Measurements from ENCODE around the gene FAM107B. TPM values are rescaled to one million over a fixed set of nuclear protein-coding genes. Genes with fewer than 3 reads are reported as not detected.

The FAM107B gene
- polyA plus RNA-seq, 6 donors from 2014 or later = 112 to 259 (median 159) TPM

GRCh38 chr10:14548970-14549369 lies 225.7 kb downstream of the FAM107B start:
- Mint-ChIP-seq H3K9me3 (no peaks in the 10 kb centered on the region), H3K4me1 (peaks cover 58 to 85% (median 79%) of the 10 kb centered on the region in 3 donors), H3K27me3 (no peaks in the 10 kb centered on the region), H3K36me3 (peaks cover 15 to 32% of the 10 kb centered on the region in 2 donors), H3K27ac (peak overlapping the region in 4 of 6 donors; percentile 24 to 83 (median 66)), H3K4me3 (peak overlapping the region in 1 of 8 donors; percentile 13)
- DNase-seq = no peak
- ATAC-seq (ENCODE audit: low read depth in 2 of 2) = no peak

GRCh38 chr10:14548474-14548873 lies 226.2 kb downstream of the FAM107B start:
- no peaks in the 10 kb centered on the region for H3K9me3 Mint-ChIP-seq
- peak overlapping the region in 3 of 6 donors; percentile 73 to 83 (median 77) for H3K27ac Mint-ChIP-seq
- H3K27me3 Mint-ChIP-seq = no peaks in the 10 kb centered on the region
- no peak overlapping the region for H3K4me3 Mint-ChIP-seq
- peaks cover 15 to 32% of the 10 kb centered on the region in 2 donors for H3K36me3 Mint-ChIP-seq
- DNase-seq (no peak), ATAC-seq (ENCODE audit: low read depth in 2 of 2) (no peak)
- peaks cover 60 to 85% (median 81%) of the 10 kb centered on the region in 3 donors for H3K4me1 Mint-ChIP-seq

- peaks cover 15 to 26% of the 10 kb centered on the region in 2 donors for H3K36me3 Mint-ChIP-seq
- no peak for DNase-seq
- H3K4me1 Mint-ChIP-seq = peaks cover 60 to 85% (median 81%) of the 10 kb centered on the region in 3 donors
- peak overlapping the region in 2 of 8 donors; percentile 25 to 35 for H3K4me3 Mint-ChIP-seq
- peak overlapping the region in 5 of 6 donors; percentile 73 to 94 (median 79) for H3K27ac Mint-ChIP-seq
- no peaks in the 10 kb centered on the region for H3K27me3 Mint-ChIP-seq
- H3K9me3 Mint-ChIP-seq = no peaks in the 10 kb centered on the region
- ATAC-seq (ENCODE audit: low read depth in 2 of 2) = peak; percentile 37 to 49
These were observed 226.9 kb downstream of the FAM107B start for GRCh38 chr10:14547816-14548215.

- no peak overlapping the region for H3K4me3 Mint-ChIP-seq
- DNase-seq = no peak
- peaks cover 17 to 18% of the 10 kb centered on the region in 2 donors for H3K36me3 Mint-ChIP-seq
- H3K27ac Mint-ChIP-seq = peak overlapping the region in 5 of 6 donors; percentile 18 to 65 (median 44)
- no peaks in the 10 kb centered on the region for H3K9me3 Mint-ChIP-seq
- H3K27me3 Mint-ChIP-seq = no peaks in the 10 kb centered on the region
- peaks cover 60 to 81% (median 78%) of the 10 kb centered on the region in 3 donors for H3K4me1 Mint-ChIP-seq
- ATAC-seq (ENCODE audit: low read depth in 2 of 2) = no peak
These were observed 228.9 kb downstream of the FAM107B start for GRCh38 chr10:14545827-14546226.

GRCh38 chr10:14543904-14544210 lies 230.8 kb downstream of the FAM107B start:
- ATAC-seq (ENCODE audit: low read depth in 2 of 2) (no peak), DNase-seq (no peak)
- Mint-ChIP-seq H3K27ac (peak overlapping the region; percentile 26 to 96 (median 59)), H3K9me3 (no peaks in the 10 kb centered on the region), H3K4me3 (peak overlapping the region in 6 of 8 donors; percentile 25 to 65 (median 55)), H3K27me3 (no peaks in the 10 kb centered on the region), H3K36me3 (peaks cover 17 to 22% of the 10 kb centered on the region in 2 donors), H3K4me1 (peaks cover 73 to 84% (median 81%) of the 10 kb centered on the region in 3 donors)

GRCh38 chr10:14543046-14543903 lies 231.4 kb downstream of the FAM107B start:
- DNase-seq (peak; percentile 17), ATAC-seq (ENCODE audit: low read depth in 2 of 2) (peak; percentile 56 to 60)
- peak overlapping the region in 7 of 8 donors; percentile 25 to 67 (median 56) for H3K4me3 Mint-ChIP-seq
- peaks cover 17 to 22% of the 10 kb centered on the region in 2 donors for H3K36me3 Mint-ChIP-seq
- H3K9me3 Mint-ChIP-seq = no peaks in the 10 kb centered on the region
- peaks cover 73 to 82% (median 77%) of the 10 kb centered on the region in 3 donors for H3K4me1 Mint-ChIP-seq
- H3K27me3 Mint-ChIP-seq = no peaks in the 10 kb centered on the region
- peak overlapping the region; percentile 26 to 96 (median 72) for H3K27ac Mint-ChIP-seq

- Mint-ChIP-seq H3K4me3 (no peak overlapping the region), H3K27me3 (no peaks in the 10 kb centered on the region), H3K9me3 (no peaks in the 10 kb centered on the region), H3K27ac (peak overlapping the region in 4 of 6 donors; percentile 67 to 88 (median 84)), H3K36me3 (peaks cover 5 to 15% of the 10 kb centered on the region in 2 donors), H3K4me1 (peaks cover 56 to 73% (median 66%) of the 10 kb centered on the region in 3 donors)
- DNase-seq (no peak), ATAC-seq (ENCODE audit: low read depth in 2 of 2) (no peak)
These were observed 233.3 kb downstream of the FAM107B start for GRCh38 chr10:14541379-14541778.

- H3K4me1 Mint-ChIP-seq = peaks cover 49 to 65% (median 62%) of the 10 kb centered on the region in 3 donors
- H3K4me3 Mint-ChIP-seq = peak overlapping the region in 1 of 8 donors; percentile 65
- ATAC-seq (ENCODE audit: low read depth in 2 of 2) = no peak
- no peak for DNase-seq
- no peaks in the 10 kb centered on the region for H3K9me3 Mint-ChIP-seq
- H3K27me3 Mint-ChIP-seq = no peaks in the 10 kb centered on the region
- H3K27ac Mint-ChIP-seq = peak overlapping the region; percentile 67 to 92 (median 86)
- peaks cover 0 to 15% of the 10 kb centered on the region in 2 donors for H3K36me3 Mint-ChIP-seq
These were observed 234.1 kb downstream of the FAM107B start for GRCh38 chr10:14540611-14541010.

GRCh38 chr10:14540062-14540461 lies 234.6 kb downstream of the FAM107B start:
- Mint-ChIP-seq H3K9me3 (no peaks in the 10 kb centered on the region), H3K4me3 (no peak overlapping the region), H3K27me3 (no peaks in the 10 kb centered on the region), H3K4me1 (peaks cover 44 to 62% (median 60%) of the 10 kb centered on the region in 3 donors), H3K27ac (peak overlapping the region in 4 of 6 donors; percentile 67 to 92 (median 84)), H3K36me3 (peaks cover 0 to 15% of the 10 kb centered on the region in 2 donors)
- DNase-seq (no peak), ATAC-seq (ENCODE audit: low read depth in 2 of 2) (no peak)

GRCh38 chr10:14539176-14539575 lies 235.5 kb downstream of the FAM107B start:
- H3K36me3 Mint-ChIP-seq = peaks cover 0 to 15% of the 10 kb centered on the region in 2 donors
- no peak overlapping the region for H3K4me3 Mint-ChIP-seq
- peaks cover 44 to 60% (median 57%) of the 10 kb centered on the region in 3 donors for H3K4me1 Mint-ChIP-seq
- no peak for DNase-seq
- H3K27me3 Mint-ChIP-seq = no peaks in the 10 kb centered on the region
- H3K27ac Mint-ChIP-seq = peak overlapping the region in 5 of 6 donors; percentile 17 to 91 (median 83)
- no peaks in the 10 kb centered on the region for H3K9me3 Mint-ChIP-seq
- no peak for ATAC-seq (ENCODE audit: low read depth in 2 of 2)

GRCh38 chr10:14536241-14537213 lies 238.2 kb downstream of the FAM107B start:
- H3K36me3 Mint-ChIP-seq = peaks cover 5 to 19% of the 10 kb centered on the region in 2 donors
- peak; percentile 50 to 52 for ATAC-seq (ENCODE audit: low read depth in 2 of 2)
- H3K27me3 Mint-ChIP-seq = no peaks in the 10 kb centered on the region
- DNase-seq = peak; percentile 33
- H3K27ac Mint-ChIP-seq = peak overlapping the region in 5 of 6 donors; percentile 33 to 66 (median 41)
- no peaks in the 10 kb centered on the region for H3K9me3 Mint-ChIP-seq
- H3K4me1 Mint-ChIP-seq = peaks cover 50 to 67% (median 61%) of the 10 kb centered on the region in 3 donors
- no peak overlapping the region for H3K4me3 Mint-ChIP-seq

GRCh38 chr10:14535457-14536130 lies 239.1 kb downstream of the FAM107B start:
- H3K4me1 Mint-ChIP-seq = peaks cover 43 to 61% (median 54%) of the 10 kb centered on the region in 3 donors
- no peaks in the 10 kb centered on the region for H3K9me3 Mint-ChIP-seq
- ATAC-seq (ENCODE audit: low read depth in 2 of 2) (no peak), DNase-seq (no peak)
- H3K27ac Mint-ChIP-seq = peak overlapping the region in 3 of 6 donors; percentile 19 to 52 (median 22)
- H3K36me3 Mint-ChIP-seq = peaks cover 5 to 10% of the 10 kb centered on the region in 2 donors
- no peaks in the 10 kb centered on the region for H3K27me3 Mint-ChIP-seq
- no peak overlapping the region for H3K4me3 Mint-ChIP-seq
